Esophagus squamous epithelium (tissue), 5 donors: ENCODE results near the gene HTR2B. TPM values are rescaled to one million over a fixed set of nuclear protein-coding genes. Genes with fewer than 3 reads are reported as not detected.

Experiments used
- DNase-seq: peaks from one replicate; lab custom pipeline; 2025; lab: John Stamatoyannopoulos, UW
- H3K27ac ChIP-seq, 4 donors: fragments of 200-600 bp; sonication (generic); one replicate each; pipeline ENCODE4 v1.5.1; 2016 to 2019; ENCODE audit warnings: mild to moderate bottlenecking in 1 of 4
- H3K27me3 ChIP-seq, 4 donors: fragments of 200-600 bp; sonication (generic); 1 replicate in 3 of 4; 2 replicates in 1 of 4; pipeline versions ENCODE4 v1.5.1 to v1.6.0; 2017 to 2021; ENCODE audit warnings: antibody characterized with exemption in 1 of 4
- H3K36me3 ChIP-seq, 3 donors: fragments of 200-600 bp; sonication (generic); one replicate each; pipeline ENCODE4 v1.5.1; 2016 to 2019
- H3K4me1 ChIP-seq, 3 donors: fragments of 200-600 bp; sonication (generic); one replicate each; pipeline ENCODE4 v1.5.1; 2017 to 2019
- H3K4me3 ChIP-seq, 4 donors: fragments of 200-600 bp; sonication (generic); 1 replicate in 3 of 4; 2 replicates in 1 of 4; pipeline ENCODE4 v1.5.1; 2016 to 2019; ENCODE audit warnings: mild to moderate bottlenecking in 2 of 4, moderate library complexity in 1 of 4
- H3K9me3 ChIP-seq, 3 donors: fragments of 200-600 bp; sonication (generic); one replicate each; pipeline ENCODE4 v1.5.1; 2016 to 2019
- CTCF ChIP-seq, 6 experiments: fragments of 450-650 bp in 4 of 6; fragments of 200-600 bp in 2 of 6; sonication (generic) in 2 of 6; IDR thresholded peaks; one replicate each; pipeline ENCODE4 v1.5.1; 2016 to 2019; ENCODE audit warnings: antibody characterized with exemption in 6 of 6, mild to moderate bottlenecking in 4 of 6, moderate library complexity in 4 of 6
- POLR2A ChIP-seq, 4 donors: fragments of 450-650 bp; IDR thresholded peaks; one replicate each; pipeline ENCODE4 v1.6.1; 2017; ENCODE audit warnings: antibody characterized with exemption in 4 of 4, mild to moderate bottlenecking in 4 of 4, moderate library complexity in 3 of 4
- WGBS, 2 donors: methylation state at CpG; one replicate each; pipeline ENCODE4 v1.1.5; 2018; 5-methylcytosine and 5-hydroxymethylcytosine counted together
- intact Hi-C: fragments of 100-400 bp; cut with DNase I; formaldehyde crosslinking; loops from one replicate; pipeline ENCODE4 v1.15.0; 2022
- total RNA-seq, 4 donors: library from RNA; depleted of rRNA; stranded (reverse); fragments of >200 nt; gene quantifications; one replicate each; pipeline ENCODE4 v1.1.0, GENCODE V29; 2016
- donor health status: DM: yes; HTN: yes; CAD: no.

The HTR2B gene
- total RNA-seq, 4 donors from 2014 or later = 0.22 to 0.76 TPM; not detected in 2

- Histone ChIP-seq H3K36me3 (peaks cover 0 to 5% (median 0%) of the 10 kb centered on the region in 3 donors), H3K27me3 (no peaks in the 10 kb centered on the region), H3K4me3 (no peak overlapping the region), H3K9me3 (no peaks in the 10 kb centered on the region), H3K27ac (peak overlapping the region in 2 of 4 donors; percentile 18 to 46), H3K4me1 (peaks cover 0 to 28% (median 0%) of the 10 kb centered on the region in 3 donors)
- TF ChIP-seq POLR2A (IDR thresholded peaks at IDR 0.05) (no peak), CTCF (IDR thresholded peaks at IDR 0.05) (no peak)
- 45 to 64% methylated on average over 4 of the region's 4 CpGs for WGBS, 2 donors
- intact Hi-C loops = no loop called here
- no peak for DNase-seq
Observed at GRCh38 chr2:231117922-231118613, 6.8 kb downstream of the HTR2B start.

- WGBS, 2 donors = 20 to 33% methylated on average over 1 of the region's 1 CpG
- intact Hi-C loops = no loop called here
Observed at GRCh38 chr2:231117148-231117547, 7.7 kb downstream of the HTR2B start.

GRCh38 chr2:231115651-231116050, 9.2 kb downstream of the HTR2B start:
- Histone ChIP-seq H3K4me3 (no peak overlapping the region), H3K4me1 (peaks cover 0 to 29% (median 0%) of the 10 kb centered on the region in 3 donors), H3K9me3 (no peaks in the 10 kb centered on the region), H3K27ac (no peak overlapping the region), H3K27me3 (no peaks in the 10 kb centered on the region), H3K36me3 (peaks cover 0 to 15% (median 0%) of the 10 kb centered on the region in 3 donors)
- intact Hi-C loops = no loop called here
- DNase-seq = no peak
- no peak for TF ChIP-seq POLR2A (IDR thresholded peaks at IDR 0.05)
- 93 to 94% methylated on average over 2 of the region's 2 CpGs for WGBS, 2 donors

More at GRCh38 chr2:231117148-231117547, 7.7 kb downstream of the HTR2B start:
- Histone ChIP-seq H3K4me3 (no peak overlapping the region), H3K27me3 (no peaks in the 10 kb centered on the region), H3K27ac (peak overlapping the region in 1 of 4 donors; percentile 18), H3K36me3 (peaks cover 0 to 12% (median 0%) of the 10 kb centered on the region in 3 donors), H3K4me1 (peaks cover 0 to 21% (median 0%) of the 10 kb centered on the region in 3 donors), H3K9me3 (no peaks in the 10 kb centered on the region)
- TF ChIP-seq CTCF (IDR thresholded peaks at IDR 0.05) = no peak
- TF ChIP-seq POLR2A (IDR thresholded peaks at IDR 0.05) = no peak
- DNase-seq = no peak

- Histone ChIP-seq H3K27me3 (no peaks in the 10 kb centered on the region), H3K27ac (no peak overlapping the region), H3K4me1 (peaks cover 0 to 29% (median 0%) of the 10 kb centered on the region in 3 donors), H3K9me3 (no peaks in the 10 kb centered on the region), H3K4me3 (no peak overlapping the region), H3K36me3 (peaks cover 0 to 30% (median 0%) of the 10 kb centered on the region in 3 donors)
- WGBS, 2 donors = 92 to 93% methylated on average over 5 of the region's 5 CpGs
- intact Hi-C loops = loop anchor here (5.0 kb wide), 1 partner anchor 79 kb away; no protein-coding TSS in a partner anchor
- no peak for DNase-seq
- TF ChIP-seq CTCF (IDR thresholded peaks at IDR 0.05) (no peak), POLR2A (IDR thresholded peaks at IDR 0.05) (no peak)
Observed at GRCh38 chr2:231113489-231113888, 11.4 kb downstream of the HTR2B start.

- WGBS, 2 donors = 80 to 100% methylated on average over 1 of the region's 1 CpG
- Histone ChIP-seq H3K9me3 (no peaks in the 10 kb centered on the region), H3K4me1 (peaks cover 0 to 14% (median 0%) of the 10 kb centered on the region in 3 donors), H3K27me3 (no peaks in the 10 kb centered on the region), H3K36me3 (peaks cover 0 to 31% (median 0%) of the 10 kb centered on the region in 3 donors), H3K4me3 (no peak overlapping the region), H3K27ac (no peak overlapping the region)
- DNase-seq = no peak
- TF ChIP-seq CTCF (IDR thresholded peaks at IDR 0.05) (no peak), POLR2A (IDR thresholded peaks at IDR 0.05) (no peak)
- intact Hi-C loops = loop anchor here (5.0 kb wide), 1 partner anchor 80 kb away; no protein-coding TSS in a partner anchor
Observed at GRCh38 chr2:231111987-231112386, 12.9 kb downstream of the HTR2B start.
